HG02610 (cell line): Measurements from ENCODE around the gene PLG.
A peak's percentile ranks its signal among the peaks of the same experiment; 100 is the strongest.
"Not testable (repeated sequence)": the region's sequence is repeated elsewhere in the genome, so short reads cannot be mapped to it uniquely, and the experiment has no call there.

Experiments used
- ATAC-seq: cut with Tn5 transposase; IDR thresholded peaks from one replicate; pipeline ENCODE4 v1.9.1; 2021; ENCODE audit warnings: mild to moderate bottlenecking, moderate library complexity; ENCODE audit not compliant: unreplicated experiment

Gene PLG

GRCh38 chr6:160701918-160702680, at the start of gene PLG:
TSS of gene PLG (plus strand) at chr6:160702244. CDS start at chr6:160702305, 61 bp downstream.
- ATAC-seq, result not testable (repeated sequence)

- ATAC-seq, result no peak
These were observed 42.5 kb upstream of the PLG start for GRCh38 chr6:160659562-160659961.

- no peak for ATAC-seq
These were observed 40.8 kb upstream of the PLG start for GRCh38 chr6:160661216-160661615.

GRCh38 chr6:160662429-160662828, 39.6 kb upstream of the PLG start:
- ATAC-seq, result no peak

GRCh38 chr6:160662842-160663241, 39.2 kb upstream of the PLG start:
- ATAC-seq, result no peak

- not testable (repeated sequence) for ATAC-seq
These were observed 37.8 kb upstream of the PLG start, which contains the start of gene LPA for GRCh38 chr6:160664198-160664597. TSS of gene LPA (minus strand) at chr6:160664275. CDS start at chr6:160664214, 61 bp downstream.

- peak; percentile 53 for ATAC-seq
These were observed 34.2 kb upstream of the PLG start for GRCh38 chr6:160667639-160668481.

- ATAC-seq, result no peak
These were observed 33.5 kb upstream of the PLG start for GRCh38 chr6:160668589-160668988.

- not testable (repeated sequence) for ATAC-seq
These were observed 25.6 kb upstream of the PLG start for GRCh38 chr6:160676418-160676817.

GRCh38 chr6:160678230-160678629, 23.8 kb upstream of the PLG start:
- no peak for ATAC-seq

GRCh38 chr6:160678744-160679401, 23.2 kb upstream of the PLG start:
- ATAC-seq, result no peak

- ATAC-seq, result no peak
These were observed 22.7 kb upstream of the PLG start for GRCh38 chr6:160679402-160679769.

GRCh38 chr6:160685101-160685761, 16.8 kb upstream of the PLG start:
- not testable (repeated sequence) for ATAC-seq

- no peak for ATAC-seq
These were observed 16.1 kb upstream of the PLG start for GRCh38 chr6:160685762-160686450.

- ATAC-seq, result no peak
These were observed 11.6 kb upstream of the PLG start for GRCh38 chr6:160690458-160690857.

GRCh38 chr6:160691617-160692016, 10.4 kb upstream of the PLG start:
- ATAC-seq, result no peak

- no peak for ATAC-seq
These were observed 9.6 kb upstream of the PLG start for GRCh38 chr6:160692369-160692959.

GRCh38 chr6:160695025-160695424, 7.0 kb upstream of the PLG start:
- not testable (repeated sequence) for ATAC-seq

GRCh38 chr6:160695622-160696021, 6.4 kb upstream of the PLG start:
- not testable (repeated sequence) for ATAC-seq

GRCh38 chr6:160696884-160697283, 5.2 kb upstream of the PLG start:
- not testable (repeated sequence) for ATAC-seq
